Mammary epithelial cell (primary cell): Measurements from ENCODE around the gene KBTBD8.

ENCODE experiments used
- CTCF ChIP-seq, 2 donors: IDR thresholded peaks in 1 of 2; conservative IDR thresholded peaks in 1 of 2; 2 replicates each; pipeline ENCODE4 v1.5.1; 2011 to 2012; ENCODE audit warnings: inconsistent platforms in 2 of 2, low read length in 2 of 2, mild to moderate bottlenecking in 2 of 2, control low read depth in 1 of 2, low read depth in 1 of 2; ENCODE audit not compliant: insufficient read depth in 1 of 2; ENCODE audit errors: extremely low read depth in 1 of 2
- EZH2 ChIP-seq: IDR thresholded peaks from 2 replicates; pipeline ENCODE4 v1.6.1; 2012; ENCODE audit warnings: low read length, inconsistent platforms, borderline replicate concordance

DNA sequence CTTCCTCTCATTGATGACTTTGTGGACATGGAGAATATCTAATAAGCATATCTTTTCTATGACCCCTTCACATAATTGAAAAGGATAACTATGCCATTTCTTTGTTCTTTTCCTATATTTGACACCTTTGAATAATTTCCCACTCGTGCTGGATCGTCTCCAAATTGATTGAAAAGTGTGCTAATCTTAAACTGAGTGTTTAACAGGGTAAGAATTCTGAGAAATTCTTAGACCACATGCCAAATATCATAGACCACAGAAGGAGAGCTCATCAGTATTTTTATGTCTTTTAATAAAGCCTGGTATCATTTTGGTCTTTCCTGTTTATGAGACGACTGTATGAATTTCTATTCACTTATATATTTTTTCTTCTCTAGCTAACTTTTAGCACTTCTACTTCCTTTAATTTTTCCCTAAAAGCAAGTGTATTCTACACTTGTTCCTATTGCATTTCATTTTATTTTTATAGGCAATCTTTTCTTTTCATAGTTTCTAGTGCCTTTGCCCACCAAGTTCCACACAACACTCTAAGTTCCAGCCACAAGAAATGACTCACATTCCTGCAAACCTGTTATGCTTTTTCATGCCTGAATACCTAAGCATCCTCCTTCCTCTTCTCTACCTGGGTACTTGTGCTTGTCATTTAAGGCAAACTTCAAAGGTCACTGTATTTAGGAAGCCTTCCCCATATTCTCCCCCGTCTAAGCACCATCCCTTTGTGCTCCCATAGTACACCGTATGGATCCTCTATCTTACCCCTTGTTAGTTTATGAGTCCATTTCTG lies 30.1 kb downstream of the KBTBD8 start:
- TF ChIP-seq EZH2 (no peak), CTCF (conservative IDR thresholded peaks at IDR 0.05 in 1 of 2, IDR thresholded peaks at IDR 0.05 in 1 of 2; ENCODE audit: extremely low read depth in 1 of 2, insufficient read depth in 1 of 2, low read depth in 1 of 2, low read length in 2 of 2) (no peak)
